ENCODE data around the gene C21orf91. TPM values are rescaled to one million over a fixed set of nuclear protein-coding genes. Genes with fewer than 3 reads are reported as not detected.

The C21orf91 gene
- total and polyA plus RNA-seq, 2 experiments from 2014 or later, result 3.7 to 4.4 TPM

GRCh38 chr21:17782051-17782450 is 37.1 kb downstream of the C21orf91 start:
- no peaks in the 10 kb centered on the region for H3K79me2 ChIP-seq (ENCODE audit: insufficient read depth)
- H3K9me3 ChIP-seq (ENCODE audit: low read depth), result no peaks in the 10 kb centered on the region
- no peak overlapping the region for H3K4me3 ChIP-seq
- no peak overlapping the region for H2AFZ ChIP-seq
- WGBS, 2 experiments (ENCODE audit: low coverage in 1 of 2, low lambda C conversion rate in 2 of 2, missing lambda C conversion rate in 2 of 2), result 95% methylated on average over 1 of the region's 1 CpG
- no peak for TF ChIP-seq EZH2phosphoT487 (IDR thresholded peaks at IDR 0.05; ENCODE audit: insufficient read depth, low read depth)
- no peak for TF ChIP-seq EZH2 (IDR thresholded peaks at IDR 0.05; ENCODE audit: insufficient read depth, poor library complexity, severe bottlenecking)
- H3K4me2 ChIP-seq (ENCODE audit: unreplicated experiment), result no peak overlapping the region
- H4K20me1 ChIP-seq (ENCODE audit: insufficient read depth), result no peaks in the 10 kb centered on the region
- no peak overlapping the region for H3K9ac ChIP-seq
- in situ Hi-C loops (cut with MboI), result no loop called here
- no peaks in the 10 kb centered on the region for H3F3A ChIP-seq (ENCODE audit: insufficient read depth)
- H3K9me2 ChIP-seq (ENCODE audit: insufficient read depth), result no peaks in the 10 kb centered on the region
- H3K27me3 ChIP-seq (replicated peaks; ENCODE audit: insufficient read depth), result no peaks in the 10 kb centered on the region
- DNase-seq, result no peak
- H3K36me3 ChIP-seq (ENCODE audit: low read depth), result no peaks in the 10 kb centered on the region
- H3K4me1 ChIP-seq (ENCODE audit: insufficient read depth), result no peaks in the 10 kb centered on the region
- H3K27ac ChIP-seq, result no peak overlapping the region

- Histone ChIP-seq H3K79me2 (ENCODE audit: insufficient read depth) (no peaks in the 10 kb centered on the region), H3K4me2 (ENCODE audit: unreplicated experiment) (no peak overlapping the region), H3K36me3 (ENCODE audit: low read depth) (no peaks in the 10 kb centered on the region), H3K9me2 (ENCODE audit: insufficient read depth) (no peaks in the 10 kb centered on the region), H3K4me1 (ENCODE audit: insufficient read depth) (no peaks in the 10 kb centered on the region), H3K9me3 (ENCODE audit: low read depth) (no peaks in the 10 kb centered on the region), H2AFZ (no peak overlapping the region), H4K20me1 (ENCODE audit: insufficient read depth) (no peaks in the 10 kb centered on the region), H3K27me3 (replicated peaks; ENCODE audit: insufficient read depth) (no peaks in the 10 kb centered on the region), H3K27ac (no peak overlapping the region), H3K4me3 (no peak overlapping the region), H3K9ac (no peak overlapping the region), H3F3A (ENCODE audit: insufficient read depth) (no peaks in the 10 kb centered on the region)
- in situ Hi-C loops (cut with MboI), result no loop called here
- DNase-seq, result no peak
- TF ChIP-seq EZH2phosphoT487 (IDR thresholded peaks at IDR 0.05; ENCODE audit: insufficient read depth, low read depth), result no peak
- 93 to 97% methylated on average over 5 of the region's 5 CpGs for whole genome bisulfite sequencing, 2 experiments (ENCODE audit: low coverage in 1 of 2, low lambda C conversion rate in 2 of 2, missing lambda C conversion rate in 2 of 2)
These were observed 37.6 kb downstream of the C21orf91 start for GRCh38 chr21:17781524-17781923.

- no peaks in the 10 kb centered on the region for H3K9me2 ChIP-seq (ENCODE audit: insufficient read depth)
- H3K4me3 ChIP-seq, result no peak overlapping the region
- DNase-seq, result no peak
- no peak overlapping the region for H3K4me2 ChIP-seq (ENCODE audit: unreplicated experiment)
- no peaks in the 10 kb centered on the region for H4K20me1 ChIP-seq (ENCODE audit: insufficient read depth)
- H3K79me2 ChIP-seq (ENCODE audit: insufficient read depth), result no peaks in the 10 kb centered on the region
- 86 to 89% methylated on average over 6 of the region's 6 CpGs for WGBS, 2 experiments (ENCODE audit: low coverage in 1 of 2, low lambda C conversion rate in 2 of 2, missing lambda C conversion rate in 2 of 2)
- TF ChIP-seq EZH2phosphoT487 (IDR thresholded peaks at IDR 0.05; ENCODE audit: insufficient read depth, low read depth) (no peak), EZH2 (IDR thresholded peaks at IDR 0.05; ENCODE audit: insufficient read depth, poor library complexity, severe bottlenecking) (no peak)
- in situ Hi-C loops (cut with MboI), result no loop called here
- no peaks in the 10 kb centered on the region for H3F3A ChIP-seq (ENCODE audit: insufficient read depth)
- H3K4me1 ChIP-seq (ENCODE audit: insufficient read depth), result no peaks in the 10 kb centered on the region
- H3K27me3 ChIP-seq (replicated peaks; ENCODE audit: insufficient read depth), result no peaks in the 10 kb centered on the region
- no peaks in the 10 kb centered on the region for H3K9me3 ChIP-seq (ENCODE audit: low read depth)
- no peaks in the 10 kb centered on the region for H3K36me3 ChIP-seq (ENCODE audit: low read depth)
- H3K27ac ChIP-seq, result no peak overlapping the region
- H2AFZ ChIP-seq, result no peak overlapping the region
- H3K9ac ChIP-seq, result no peak overlapping the region
These were observed 38.6 kb downstream of the C21orf91 start for GRCh38 chr21:17780539-17780938.

GRCh38 chr21:17779980-17780379 is 39.2 kb downstream of the C21orf91 start:
- H3K4me2 ChIP-seq (ENCODE audit: unreplicated experiment), result no peak overlapping the region
- WGBS, 2 experiments (ENCODE audit: low coverage in 1 of 2, low lambda C conversion rate in 2 of 2, missing lambda C conversion rate in 2 of 2), result 96 to 97% methylated on average over 3 of the region's 3 CpGs
- no peaks in the 10 kb centered on the region for H3K79me2 ChIP-seq (ENCODE audit: insufficient read depth)
- H3K4me1 ChIP-seq (ENCODE audit: insufficient read depth), result no peaks in the 10 kb centered on the region
- no peak overlapping the region for H3K27ac ChIP-seq
- H4K20me1 ChIP-seq (ENCODE audit: insufficient read depth), result no peaks in the 10 kb centered on the region
- H3K9me3 ChIP-seq (ENCODE audit: low read depth), result no peaks in the 10 kb centered on the region
- in situ Hi-C loops (cut with MboI), result no loop called here
- H2AFZ ChIP-seq, result no peak overlapping the region
- no peaks in the 10 kb centered on the region for H3K36me3 ChIP-seq (ENCODE audit: low read depth)
- H3K4me3 ChIP-seq, result no peak overlapping the region
- no peaks in the 10 kb centered on the region for H3K27me3 ChIP-seq (replicated peaks; ENCODE audit: insufficient read depth)
- DNase-seq, result no peak
- TF ChIP-seq EZH2phosphoT487 (IDR thresholded peaks at IDR 0.05; ENCODE audit: insufficient read depth, low read depth) (no peak), EZH2 (IDR thresholded peaks at IDR 0.05; ENCODE audit: insufficient read depth, poor library complexity, severe bottlenecking) (no peak)
- no peaks in the 10 kb centered on the region for H3K9me2 ChIP-seq (ENCODE audit: insufficient read depth)
- no peaks in the 10 kb centered on the region for H3F3A ChIP-seq (ENCODE audit: insufficient read depth)
- H3K9ac ChIP-seq, result no peak overlapping the region

GRCh38 chr21:17779496-17779895 is 39.7 kb downstream of the C21orf91 start:
- Histone ChIP-seq H3K27me3 (replicated peaks; ENCODE audit: insufficient read depth) (no peaks in the 10 kb centered on the region), H3K9me2 (ENCODE audit: insufficient read depth) (no peaks in the 10 kb centered on the region), H3K4me2 (ENCODE audit: unreplicated experiment) (no peak overlapping the region), H2AFZ (no peak overlapping the region), H3K79me2 (ENCODE audit: insufficient read depth) (no peaks in the 10 kb centered on the region), H3K9me3 (ENCODE audit: low read depth) (no peaks in the 10 kb centered on the region), H3K4me1 (ENCODE audit: insufficient read depth) (no peaks in the 10 kb centered on the region), H3F3A (ENCODE audit: insufficient read depth) (no peaks in the 10 kb centered on the region), H3K9ac (no peak overlapping the region), H4K20me1 (ENCODE audit: insufficient read depth) (no peaks in the 10 kb centered on the region), H3K4me3 (no peak overlapping the region), H3K27ac (no peak overlapping the region), H3K36me3 (ENCODE audit: low read depth) (no peaks in the 10 kb centered on the region)
- in situ Hi-C loops (cut with MboI), result no loop called here
- TF ChIP-seq EZH2 (IDR thresholded peaks at IDR 0.05; ENCODE audit: insufficient read depth, poor library complexity, severe bottlenecking) (no peak), EZH2phosphoT487 (IDR thresholded peaks at IDR 0.05; ENCODE audit: insufficient read depth, low read depth) (no peak)
- DNase-seq, result no peak
- 65 to 84% methylated on average over 3 of the region's 3 CpGs for WGBS, 2 experiments (ENCODE audit: low coverage in 1 of 2, low lambda C conversion rate in 2 of 2, missing lambda C conversion rate in 2 of 2)

Measured in GM23248 (cell line).